NCI-H2171 (cell line): ENCODE data around the gene PIK3R1.

Source experiments
- DNase-seq: peaks from one replicate; lab custom pipeline; 2025; lab: John Stamatoyannopoulos, UW

Gene PIK3R1

GRCh38 chr5:68298479-68298878 is 82.9 kb downstream of the PIK3R1 start:
- no peak for DNase-seq

GRCh38 chr5:68299105-68299504 is 83.5 kb downstream of the PIK3R1 start:
- DNase-seq: no peak

GRCh38 chr5:68299575-68299974 is 84.0 kb downstream of the PIK3R1 start:
- no peak for DNase-seq

GRCh38 chr5:68303038-68303738 is 87.6 kb downstream of the PIK3R1 start:
- DNase-seq: no peak

- DNase-seq: no peak
Measured at GRCh38 chr5:68303754-68304420, 88.3 kb downstream of the PIK3R1 start.

- DNase-seq: no peak
Measured at GRCh38 chr5:68304421-68305052, 89.0 kb downstream of the PIK3R1 start.

GRCh38 chr5:68305223-68305870 is 89.8 kb downstream of the PIK3R1 start:
- DNase-seq: no peak

GRCh38 chr5:68306361-68307014 is 90.9 kb downstream of the PIK3R1 start:
- DNase-seq: no peak

- DNase-seq: no peak
Measured at GRCh38 chr5:68313336-68313735, 97.8 kb downstream of the PIK3R1 start.

GRCh38 chr5:68314465-68314864 is 98.9 kb downstream of the PIK3R1 start:
- no peak for DNase-seq

- DNase-seq: no peak
Measured at GRCh38 chr5:68315679-68316271, 100.2 kb downstream of the PIK3R1 start.

GRCh38 chr5:68316469-68316868 is 100.9 kb downstream of the PIK3R1 start:
- no peak for DNase-seq

- DNase-seq: no peak
Measured at GRCh38 chr5:68317646-68318045, 102.1 kb downstream of the PIK3R1 start.

- no peak for DNase-seq
Measured at GRCh38 chr5:68318955-68319705, 103.6 kb downstream of the PIK3R1 start.

GRCh38 chr5:68319706-68320412 is 104.3 kb downstream of the PIK3R1 start:
- DNase-seq: no peak

- DNase-seq: no peak
Measured at GRCh38 chr5:68320413-68320986, 104.9 kb downstream of the PIK3R1 start.

- no peak for DNase-seq
Measured at GRCh38 chr5:68325065-68325580, 109.6 kb downstream of the PIK3R1 start.

- DNase-seq: no peak
Measured at GRCh38 chr5:68329554-68330255, 114.1 kb downstream of the PIK3R1 start.

- DNase-seq: no peak
Measured at GRCh38 chr5:68330574-68330973, 115.0 kb downstream of the PIK3R1 start.
